GM18526 (cell line): ENCODE results near the gene SLC31A1.

ENCODE experiments used
- POLR2A ChIP-seq: IDR thresholded peaks from 3 replicates; pipeline ENCODE4 v1.6.1; 2011; ENCODE audit not compliant: insufficient read length; ENCODE audit errors: extremely low read depth

SLC31A1 gene

DNA sequence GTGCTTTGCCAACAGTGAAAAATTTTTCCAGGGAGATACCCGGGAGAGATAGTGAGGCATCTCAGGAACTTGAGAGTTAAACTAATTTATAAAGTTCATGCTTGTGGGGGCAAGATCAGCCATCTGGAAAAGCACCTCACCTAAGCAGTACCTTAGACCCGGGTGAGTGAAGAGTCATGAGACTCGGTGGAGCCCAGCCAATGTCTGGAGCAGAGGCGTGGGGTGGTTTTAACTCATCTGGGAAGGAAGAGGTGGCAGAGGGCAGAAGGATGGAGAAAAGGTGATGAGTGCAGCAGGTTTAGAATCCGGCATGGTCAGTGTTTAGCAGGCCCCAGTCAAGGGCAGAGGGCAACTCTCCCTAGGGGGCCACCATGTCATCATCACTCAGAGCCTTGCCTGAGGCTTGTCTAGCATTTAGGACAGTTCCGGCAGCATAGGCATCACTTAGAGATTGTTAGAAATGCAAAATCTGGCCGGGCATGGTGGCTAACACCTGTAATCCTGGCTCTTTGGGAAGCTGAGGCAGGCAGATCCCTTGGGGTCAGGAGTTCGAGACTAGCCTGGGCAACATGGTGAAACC lies 86.1 kb downstream of the SLC31A1 start:
- no peak for TF ChIP-seq POLR2A

DNA sequence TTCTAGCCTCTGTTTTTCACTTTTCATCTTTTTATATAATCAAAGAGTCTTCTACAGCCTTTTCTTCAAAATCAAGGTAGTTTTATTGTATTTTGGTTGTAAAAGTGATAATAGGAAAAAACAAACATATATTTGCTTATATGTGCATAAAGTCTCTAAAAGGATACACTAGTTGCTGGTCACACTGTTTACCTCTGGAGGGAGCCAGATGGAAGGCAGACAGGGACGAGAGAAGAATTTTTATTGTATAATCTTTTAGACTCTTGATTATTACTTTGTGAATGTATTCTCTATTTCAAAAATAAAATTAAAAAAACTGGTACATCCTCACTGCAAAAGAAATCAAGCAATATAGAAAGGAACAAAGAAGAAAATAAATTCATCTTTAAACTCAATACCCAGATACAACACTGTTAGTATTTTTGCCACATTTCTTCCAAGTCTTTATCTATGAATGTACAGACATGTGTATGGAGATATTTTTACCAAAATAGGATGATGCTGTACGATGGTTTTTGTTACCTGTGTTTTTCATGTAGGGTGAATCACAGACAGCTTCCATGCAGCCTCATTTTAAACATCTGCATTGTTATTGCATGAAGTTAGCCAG lies 88.0 kb downstream of the SLC31A1 start:
- TF ChIP-seq POLR2A, result no peak

DNA sequence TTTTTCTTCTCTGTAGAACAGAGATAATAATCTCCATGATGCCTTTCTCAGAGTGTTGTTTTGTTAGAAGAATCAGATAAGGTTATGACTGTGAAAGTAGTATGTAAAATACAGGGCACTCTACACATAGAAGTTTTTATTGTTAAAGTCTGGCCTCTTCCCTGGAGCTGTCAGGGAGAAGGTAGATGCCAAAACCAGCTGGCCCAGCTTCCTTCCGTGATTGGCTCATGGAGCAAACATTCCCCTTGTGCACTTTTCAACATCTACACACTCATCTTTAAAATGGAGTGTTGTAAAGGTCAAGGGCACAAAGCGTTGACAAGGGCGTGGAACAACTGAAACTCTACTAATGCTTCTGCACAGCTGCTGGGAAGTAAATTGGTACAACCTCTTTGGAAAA lies 89.2 kb downstream of the SLC31A1 start:
- TF ChIP-seq POLR2A, result no peak

DNA sequence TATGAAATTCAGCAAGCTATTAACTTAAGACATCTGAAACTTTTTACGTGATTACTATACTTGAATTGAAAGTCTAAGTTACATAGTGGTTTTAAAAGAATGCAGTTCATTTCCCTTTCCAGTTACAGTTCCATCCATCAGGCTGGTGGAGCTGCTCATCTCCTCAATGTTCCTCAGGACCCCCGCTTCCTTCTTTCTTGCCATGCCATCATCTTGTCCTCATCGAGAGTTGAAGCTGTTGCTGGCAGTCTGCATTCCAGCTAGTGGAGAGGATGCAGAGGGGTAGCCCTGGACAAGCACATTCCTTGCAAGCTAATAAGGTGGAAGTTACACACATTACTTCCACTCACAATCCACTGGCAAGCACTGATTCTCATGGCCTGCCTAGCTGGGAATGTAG lies 90.6 kb downstream of the SLC31A1 start:
- no peak for TF ChIP-seq POLR2A

DNA sequence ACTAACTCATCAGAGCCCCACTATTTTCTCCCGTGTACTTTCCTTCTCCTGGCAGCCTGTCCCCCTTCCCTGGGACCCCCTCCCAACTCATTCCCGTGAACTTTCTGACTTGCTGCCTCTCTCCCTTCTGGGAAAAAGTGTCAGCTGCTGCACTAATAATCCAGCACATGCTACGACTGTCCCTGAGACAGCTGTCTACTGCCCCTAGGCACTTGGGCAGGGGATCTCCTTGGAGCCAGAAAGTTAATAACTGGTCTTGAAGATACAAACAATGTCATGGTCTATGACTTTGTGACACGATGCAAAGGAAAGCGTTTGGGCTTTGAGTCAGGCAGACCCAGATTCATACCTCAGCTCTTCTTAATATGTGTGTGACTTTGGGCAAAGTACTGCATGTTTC lies 91.9 kb downstream of the SLC31A1 start:
- TF ChIP-seq POLR2A, result no peak
